ENCODE results near the gene TRAPPC3. TPM values are rescaled to one million over a fixed set of nuclear protein-coding genes. Genes with fewer than 3 reads are reported as not detected.

The TRAPPC3 gene
- total and polyA plus RNA-seq, 4 donors, result 59.7 to 83.4 (median 80.9) TPM

DNA sequence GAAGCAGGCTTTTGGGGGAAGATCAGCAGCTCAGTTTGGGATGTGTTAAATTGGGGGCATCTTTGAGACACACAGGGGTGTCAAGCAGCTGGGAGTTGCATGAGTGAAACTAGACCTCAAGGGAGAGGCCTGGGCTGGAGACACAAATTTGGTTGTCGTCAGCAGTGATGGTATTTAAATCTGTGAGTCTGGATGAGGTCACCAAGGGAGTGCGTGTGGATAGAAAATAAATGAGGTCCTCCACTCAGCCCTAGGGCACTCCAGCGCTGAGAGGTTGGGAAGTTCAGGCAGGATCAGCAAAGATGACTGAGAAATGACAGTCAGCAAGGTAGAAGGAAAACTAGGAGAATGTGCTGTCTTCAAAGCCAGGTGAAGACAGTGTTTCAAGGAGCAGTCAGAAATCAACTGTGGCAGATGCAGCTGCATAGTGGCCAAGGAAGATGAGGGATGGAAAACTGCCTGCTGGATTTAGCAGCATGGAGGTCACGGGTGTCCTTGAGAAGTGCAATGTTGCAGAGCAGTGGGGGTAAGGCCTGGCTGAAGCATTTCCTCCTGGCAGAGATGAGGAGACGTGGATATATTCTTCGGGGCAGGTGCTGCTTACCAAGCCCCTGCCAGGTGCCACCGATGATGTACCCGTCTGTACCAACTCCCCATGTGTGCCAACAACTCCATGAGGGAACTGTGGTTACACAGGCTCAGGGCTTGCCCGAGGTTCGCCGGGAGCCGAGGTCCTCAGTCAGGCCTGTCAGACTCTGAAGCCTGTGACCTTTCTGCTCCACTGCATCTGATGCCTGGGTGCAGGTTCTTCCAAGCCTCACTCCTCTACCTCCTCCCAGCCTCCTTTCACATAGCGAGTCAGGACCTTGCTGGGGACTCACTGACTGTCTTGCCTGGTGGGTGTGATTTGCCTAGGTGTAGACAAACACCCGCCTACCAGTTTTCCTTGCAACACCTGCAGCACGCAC, 17.9 kb upstream of the TRAPPC3 start:
- Histone ChIP-seq H3K27me3 (ENCODE audit: control insufficient read depth, insufficient read depth, low read length) (no peaks in the 10 kb centered on the region), H3K4me1 (ENCODE audit: control insufficient read depth, insufficient read depth, low read length) (peaks cover under 1% of the 10 kb centered on the region), H3K9me3 (ENCODE audit: control insufficient read depth, insufficient read depth, low read length) (no peaks in the 10 kb centered on the region), H3K4me3 (ENCODE audit: low read depth, low read length) (no peak overlapping the region), H3K36me3 (ENCODE audit: control insufficient read depth, insufficient read depth, low read length) (peaks cover 38% of the 10 kb centered on the region), H3K27ac (ENCODE audit: low read depth, low read length) (no peak overlapping the region)
- WGBS (ENCODE audit: insufficient coverage), result 85% methylated on average over 13 of the region's 15 CpGs
- DNase-seq (ENCODE audit: low read depth in 4 of 6, low spot score in 6 of 6), result no peak

DNA sequence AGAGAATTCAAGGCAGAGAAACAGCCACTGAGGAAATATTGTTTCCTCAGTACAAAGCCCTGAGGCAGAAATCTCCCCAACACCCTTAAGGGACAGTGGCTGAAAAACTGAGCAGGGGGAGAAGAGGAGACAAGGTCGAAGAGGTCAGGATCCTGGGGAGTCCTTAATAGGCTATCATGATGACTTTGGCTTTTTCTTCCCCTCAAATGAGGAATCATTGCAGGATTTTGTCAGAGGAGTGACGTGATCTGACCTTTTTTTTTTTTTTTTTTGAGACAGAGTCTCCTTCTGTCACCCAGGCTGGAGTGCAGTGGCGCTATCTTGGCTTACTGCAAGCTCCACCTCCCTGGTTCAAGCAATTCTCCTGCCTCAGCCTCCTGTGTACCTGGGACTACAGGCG, 16.9 kb upstream of the TRAPPC3 start:
- H3K36me3 ChIP-seq (ENCODE audit: control insufficient read depth, insufficient read depth, low read length), result peaks cover 36% of the 10 kb centered on the region
- no peaks in the 10 kb centered on the region for H3K9me3 ChIP-seq (ENCODE audit: control insufficient read depth, insufficient read depth, low read length)
- H3K4me3 ChIP-seq (ENCODE audit: low read depth, low read length), result no peak overlapping the region
- peaks cover 11% of the 10 kb centered on the region for H3K4me1 ChIP-seq (ENCODE audit: control insufficient read depth, insufficient read depth, low read length)
- no peak for DNase-seq (ENCODE audit: low read depth in 4 of 6, low spot score in 6 of 6)
- no CpG with 5 or more reads among the region's 4 CpGs for WGBS (ENCODE audit: insufficient coverage)
- H3K27ac ChIP-seq (ENCODE audit: low read depth, low read length), result no peak overlapping the region
- no peaks in the 10 kb centered on the region for H3K27me3 ChIP-seq (ENCODE audit: control insufficient read depth, insufficient read depth, low read length)

DNA sequence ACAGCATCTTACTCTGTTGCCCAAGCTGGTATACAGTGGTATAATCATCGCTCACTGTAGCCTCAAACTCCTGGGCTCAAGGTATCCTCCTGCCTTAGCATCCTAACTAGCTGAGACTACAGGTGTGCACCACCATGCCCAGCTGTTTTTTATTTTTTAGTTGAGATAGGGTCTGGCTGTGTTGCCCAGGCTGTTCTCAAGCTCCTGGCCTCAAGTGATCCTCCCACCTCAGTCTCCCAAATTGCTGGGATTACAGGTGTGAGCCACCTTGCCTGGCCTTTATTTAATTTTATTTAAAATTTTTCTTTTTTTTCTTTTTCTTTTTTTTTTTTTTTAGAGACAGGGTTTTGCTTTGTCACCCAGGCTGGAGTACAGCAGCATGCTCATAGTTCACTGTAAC, 15.9 kb upstream of the TRAPPC3 start:
- Histone ChIP-seq H3K36me3 (ENCODE audit: control insufficient read depth, insufficient read depth, low read length) (peaks cover 35% of the 10 kb centered on the region), H3K27me3 (ENCODE audit: control insufficient read depth, insufficient read depth, low read length) (no peaks in the 10 kb centered on the region), H3K4me1 (ENCODE audit: control insufficient read depth, insufficient read depth, low read length) (peaks cover 21% of the 10 kb centered on the region), H3K27ac (ENCODE audit: low read depth, low read length) (no peak overlapping the region), H3K9me3 (ENCODE audit: control insufficient read depth, insufficient read depth, low read length) (no peaks in the 10 kb centered on the region), H3K4me3 (ENCODE audit: low read depth, low read length) (no peak overlapping the region)
- WGBS (ENCODE audit: insufficient coverage), result no CpG with 5 or more reads among the region's 1 CpG
- no peak for DNase-seq (ENCODE audit: low read depth in 4 of 6, low spot score in 6 of 6)

DNA sequence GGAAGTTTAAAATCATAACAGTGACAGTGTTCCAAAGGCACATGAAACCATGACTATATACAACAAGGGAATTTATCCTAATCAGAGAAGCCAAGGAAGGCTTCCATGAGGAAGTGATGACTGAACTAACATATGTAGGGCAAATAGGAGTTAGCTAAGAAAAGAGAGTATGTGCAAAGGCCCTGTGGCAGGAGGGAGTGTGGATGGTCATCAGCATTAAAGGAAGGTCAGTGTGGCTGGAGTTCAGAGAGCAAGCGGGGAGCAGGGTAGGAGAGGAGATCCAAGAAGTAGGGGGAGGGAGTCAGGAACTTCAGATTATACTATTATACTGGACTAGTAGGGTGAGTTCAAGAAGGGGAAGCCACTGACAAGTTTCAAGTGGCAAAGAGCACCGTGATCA, 15.1 kb upstream of the TRAPPC3 start:
- H3K27ac ChIP-seq (ENCODE audit: low read depth, low read length), result no peak overlapping the region
- 96% methylated on average over 2 of the region's 2 CpGs for WGBS (ENCODE audit: insufficient coverage)
- no peak overlapping the region for H3K4me3 ChIP-seq (ENCODE audit: low read depth, low read length)
- DNase-seq (ENCODE audit: low read depth in 4 of 6, low spot score in 6 of 6), result no peak
- H3K27me3 ChIP-seq (ENCODE audit: control insufficient read depth, insufficient read depth, low read length), result no peaks in the 10 kb centered on the region
- H3K36me3 ChIP-seq (ENCODE audit: control insufficient read depth, insufficient read depth, low read length), result peaks cover 39% of the 10 kb centered on the region
- no peaks in the 10 kb centered on the region for H3K9me3 ChIP-seq (ENCODE audit: control insufficient read depth, insufficient read depth, low read length)
- H3K4me1 ChIP-seq (ENCODE audit: control insufficient read depth, insufficient read depth, low read length), result peaks cover 29% of the 10 kb centered on the region

DNA sequence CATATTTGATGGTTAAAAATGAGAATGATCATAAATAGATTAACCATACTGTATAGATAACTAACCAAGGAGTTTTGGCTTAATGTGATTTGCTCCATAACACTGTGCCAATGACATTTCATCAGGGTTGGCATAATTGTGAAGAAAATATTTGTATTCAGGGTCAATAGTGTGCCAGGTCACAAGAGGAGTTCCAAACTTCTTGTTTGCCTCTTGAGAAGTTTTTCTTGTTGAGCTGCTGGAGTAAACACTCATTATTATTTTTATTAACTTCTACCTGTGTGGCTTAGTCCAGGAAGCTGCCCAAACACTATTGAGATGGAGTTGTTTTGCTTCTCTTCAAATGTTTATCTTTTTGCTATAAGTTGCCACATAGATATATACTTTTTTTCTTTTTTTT, 14.1 kb upstream of the TRAPPC3 start:
- DNase-seq (ENCODE audit: low read depth in 4 of 6, low spot score in 6 of 6), result no peak
- Histone ChIP-seq H3K9me3 (ENCODE audit: control insufficient read depth, insufficient read depth, low read length) (no peaks in the 10 kb centered on the region), H3K4me1 (ENCODE audit: control insufficient read depth, insufficient read depth, low read length) (peaks cover 34% of the 10 kb centered on the region), H3K4me3 (ENCODE audit: low read depth, low read length) (no peak overlapping the region), H3K27ac (ENCODE audit: low read depth, low read length) (no peak overlapping the region), H3K36me3 (ENCODE audit: control insufficient read depth, insufficient read depth, low read length) (peaks cover 39% of the 10 kb centered on the region), H3K27me3 (ENCODE audit: control insufficient read depth, insufficient read depth, low read length) (no peaks in the 10 kb centered on the region)

DNA sequence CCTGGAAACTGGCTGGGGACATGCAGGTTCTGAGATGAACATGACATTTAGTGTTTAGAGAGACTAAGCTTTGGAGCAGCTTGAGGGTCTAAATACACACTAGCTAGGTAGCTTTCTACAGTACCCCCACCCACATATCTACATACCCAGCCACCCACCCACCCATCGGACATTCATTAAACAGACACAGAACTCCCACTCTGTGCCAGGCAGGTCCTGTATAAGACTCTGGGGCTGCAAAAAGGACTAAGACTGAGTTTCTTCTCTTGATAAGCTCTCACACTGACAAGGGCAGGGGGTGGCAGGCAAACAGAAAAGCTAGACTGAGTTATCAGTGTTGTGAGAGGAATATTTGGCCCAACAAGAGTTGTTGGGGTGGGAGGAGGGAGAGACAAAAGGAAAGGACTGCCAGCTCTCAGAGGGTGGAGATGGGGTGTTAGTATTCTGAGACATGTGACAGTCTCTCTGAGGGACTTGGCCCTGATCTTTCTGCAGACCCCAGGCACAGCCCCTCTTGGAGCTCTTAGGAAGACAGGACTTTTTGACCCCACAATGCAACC, 13.5 kb upstream of the TRAPPC3 start:
- Histone ChIP-seq H3K9me3 (ENCODE audit: control insufficient read depth, insufficient read depth, low read length) (no peaks in the 10 kb centered on the region), H3K27ac (ENCODE audit: low read depth, low read length) (no peak overlapping the region), H3K36me3 (ENCODE audit: control insufficient read depth, insufficient read depth, low read length) (peaks cover 37% of the 10 kb centered on the region), H3K4me1 (ENCODE audit: control insufficient read depth, insufficient read depth, low read length) (peaks cover 41% of the 10 kb centered on the region), H3K4me3 (ENCODE audit: low read depth, low read length) (no peak overlapping the region), H3K27me3 (ENCODE audit: control insufficient read depth, insufficient read depth, low read length) (no peaks in the 10 kb centered on the region)
- no peak for DNase-seq (ENCODE audit: low read depth in 4 of 6, low spot score in 6 of 6)
- no CpG with 5 or more reads among the region's 1 CpG for WGBS (ENCODE audit: insufficient coverage)

DNA sequence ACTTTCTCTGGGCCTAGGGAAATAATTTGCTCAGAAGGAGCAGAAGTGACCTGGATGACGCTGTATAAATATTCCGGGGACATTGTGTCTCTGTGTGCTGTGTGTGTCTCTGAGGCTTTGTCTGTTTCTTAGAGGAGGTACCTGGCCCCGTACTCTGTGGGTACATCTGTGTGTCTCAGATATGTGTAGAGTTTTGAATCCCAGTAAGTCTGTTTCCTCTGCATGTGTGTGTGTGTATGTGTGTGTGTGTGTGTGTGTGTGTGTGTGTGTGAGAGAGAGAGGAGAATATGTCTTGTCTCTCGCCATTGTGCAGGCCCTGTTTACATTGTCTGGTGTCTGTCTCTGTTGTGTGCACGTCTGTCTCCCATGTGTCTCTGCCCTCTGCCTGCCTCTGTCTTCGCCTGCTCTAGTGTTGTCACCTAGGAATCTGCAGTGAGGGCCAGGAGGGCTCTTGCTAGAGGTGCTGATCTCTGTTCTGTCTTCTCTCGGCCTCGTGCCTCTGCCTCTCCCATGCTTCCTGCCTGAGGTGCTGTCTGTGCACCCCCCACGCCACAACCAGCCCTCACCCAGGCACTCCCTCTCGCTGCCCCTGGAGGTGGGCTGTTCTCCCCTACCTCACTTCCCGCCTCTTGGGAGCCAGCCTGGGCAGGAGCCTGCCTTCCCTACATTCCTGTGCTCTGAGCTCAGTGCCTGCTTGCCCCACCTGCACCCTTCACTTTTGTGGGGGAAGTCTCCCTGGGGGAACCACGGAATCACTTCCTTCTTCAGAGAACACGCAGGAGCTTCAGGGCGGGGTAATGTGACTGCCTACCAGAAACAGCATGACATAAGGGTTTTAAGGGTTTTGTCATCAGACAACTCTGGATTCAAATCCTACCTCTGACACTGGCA, 12.6 kb upstream of the TRAPPC3 start:
- peaks cover 47% of the 10 kb centered on the region for H3K4me1 ChIP-seq (ENCODE audit: control insufficient read depth, insufficient read depth, low read length)
- H3K27me3 ChIP-seq (ENCODE audit: control insufficient read depth, insufficient read depth, low read length), result no peaks in the 10 kb centered on the region
- peaks cover 33% of the 10 kb centered on the region for H3K36me3 ChIP-seq (ENCODE audit: control insufficient read depth, insufficient read depth, low read length)
- H3K4me3 ChIP-seq (ENCODE audit: low read depth, low read length), result peak overlapping the region; percentile 44
- H3K27ac ChIP-seq (ENCODE audit: low read depth, low read length), result no peak overlapping the region
- H3K9me3 ChIP-seq (ENCODE audit: control insufficient read depth, insufficient read depth, low read length), result no peaks in the 10 kb centered on the region
- DNase-seq (ENCODE audit: low read depth in 4 of 6, low spot score in 6 of 6), result no peak
- 55% methylated on average over 11 of the region's 14 CpGs for WGBS (ENCODE audit: insufficient coverage)

DNA sequence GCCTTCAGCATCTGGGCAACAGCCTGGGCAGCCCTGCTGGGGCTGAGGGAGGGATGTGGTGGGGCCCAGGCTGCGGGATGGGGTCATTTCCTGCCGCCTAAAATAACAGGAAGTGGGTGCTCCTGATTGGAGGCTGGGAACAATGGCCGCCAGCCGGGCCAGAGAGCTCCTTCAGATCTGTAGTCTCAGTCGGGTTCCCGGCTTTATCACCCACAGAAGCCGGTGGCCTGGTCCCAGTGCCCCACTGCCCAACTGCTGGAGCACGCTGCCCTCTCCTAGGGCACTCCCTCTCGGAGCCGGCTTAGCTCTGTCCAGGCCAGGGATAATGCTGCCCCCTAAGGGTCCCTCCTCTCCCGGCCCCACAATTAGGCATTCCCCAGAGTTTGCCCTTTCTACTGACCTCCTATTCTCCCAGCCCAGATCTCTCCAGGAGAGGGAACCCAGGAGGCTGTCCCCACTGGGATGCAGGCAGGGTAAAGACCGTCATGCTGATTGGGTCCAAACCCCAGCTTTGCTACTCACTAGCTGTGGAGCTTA, 11.7 kb upstream of the TRAPPC3 start:
- peak in 1 of 6 donors; percentile 49 for DNase-seq (ENCODE audit: low read depth in 4 of 6, low spot score in 6 of 6)
- WGBS (ENCODE audit: insufficient coverage), result 10% methylated on average over 12 of the region's 12 CpGs

DNA sequence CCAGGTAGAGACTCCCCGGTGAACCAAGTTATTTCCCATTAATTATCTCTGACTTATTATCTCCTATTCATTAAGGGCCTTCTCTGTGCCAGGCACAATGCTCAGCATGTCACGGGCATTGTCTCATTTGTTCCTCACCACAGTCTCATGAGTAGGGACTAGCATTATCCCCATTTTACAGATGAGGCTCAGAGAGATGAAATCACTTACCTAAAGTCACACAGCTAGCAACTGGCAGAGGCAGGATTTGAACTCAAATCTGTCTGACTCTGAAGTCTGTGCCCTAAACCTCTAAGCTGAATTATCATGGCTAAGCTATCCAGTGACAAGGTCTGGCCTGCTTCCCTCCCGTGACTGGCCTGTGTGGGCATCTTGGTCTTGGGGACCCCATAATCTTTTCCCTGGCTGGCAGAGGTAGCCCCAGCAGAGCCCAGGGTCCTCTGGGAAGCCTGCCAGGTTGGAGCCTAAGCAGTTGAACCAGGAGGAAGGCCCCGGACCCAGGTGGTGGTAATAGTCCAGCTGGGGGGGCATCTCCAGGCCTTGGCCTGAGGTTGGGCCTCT, 11.2 kb upstream of the TRAPPC3 start:
- peaks cover 48% of the 10 kb centered on the region for H3K4me1 ChIP-seq (ENCODE audit: control insufficient read depth, insufficient read depth, low read length)
- peak overlapping the region; percentile 82 for H3K27ac ChIP-seq (ENCODE audit: low read depth, low read length)
- no peak for DNase-seq (ENCODE audit: low read depth in 4 of 6, low spot score in 6 of 6)
- no peaks in the 10 kb centered on the region for H3K9me3 ChIP-seq (ENCODE audit: control insufficient read depth, insufficient read depth, low read length)
- peaks cover 33% of the 10 kb centered on the region for H3K36me3 ChIP-seq (ENCODE audit: control insufficient read depth, insufficient read depth, low read length)
- 52% methylated on average over 3 of the region's 4 CpGs for WGBS (ENCODE audit: insufficient coverage)
- no peaks in the 10 kb centered on the region for H3K27me3 ChIP-seq (ENCODE audit: control insufficient read depth, insufficient read depth, low read length)
- peak overlapping the region; percentile 44 for H3K4me3 ChIP-seq (ENCODE audit: low read depth, low read length)

More for the DNA sequence above, 11.7 kb upstream of the TRAPPC3 start:
- no peaks in the 10 kb centered on the region for H3K27me3 ChIP-seq (ENCODE audit: control insufficient read depth, insufficient read depth, low read length)
- H3K27ac ChIP-seq (ENCODE audit: low read depth, low read length), result peak overlapping the region; percentile 82
- peaks cover 47% of the 10 kb centered on the region for H3K4me1 ChIP-seq (ENCODE audit: control insufficient read depth, insufficient read depth, low read length)
- no peaks in the 10 kb centered on the region for H3K9me3 ChIP-seq (ENCODE audit: control insufficient read depth, insufficient read depth, low read length)
- H3K36me3 ChIP-seq (ENCODE audit: control insufficient read depth, insufficient read depth, low read length), result peaks cover 33% of the 10 kb centered on the region
- H3K4me3 ChIP-seq (ENCODE audit: low read depth, low read length), result peak overlapping the region; percentile 44

Measured in spinal cord (tissue), 10 donors.